Activated B cell treated with CpG ODN at 0.5 μM for 24 hours (primary cell): Measurements from ENCODE around the gene VPS13A. TPM values are rescaled to one million over a fixed set of nuclear protein-coding genes. Genes with fewer than 3 reads are reported as not detected.

Experiments
- ATAC-seq: fragments of 200-7000 bp; cut with Tn5 transposase; one replicate; pipeline ENCODE4 v1.10.0; 2021; ENCODE audit warnings: low read depth, mild to moderate bottlenecking, moderate library complexity
- CTCF ChIA-PET: fragments of 350-600 bp; sonication (Branson Sonifier 250); formaldehyde crosslinking; loops from one replicate; lab custom pipeline; 2021; ENCODE audit warnings: antibody characterized with exemption; lab: Charles Lee
- POLR2A ChIA-PET: fragments of 350-600 bp; sonication (Branson Sonifier 250); formaldehyde crosslinking; loops from one replicate; lab custom pipeline; 2021; ENCODE audit warnings: antibody characterized with exemption; lab: Charles Lee
- DNase-seq: peaks from one replicate; pipeline ENCODE4 v3.0.0; 2022
- H3K27ac Mint-ChIP-seq: one replicate; pipeline ENCODE4 v1.8.0; 2020; ENCODE audit warnings: mixed read lengths
- H3K27me3 Mint-ChIP-seq: one replicate; pipeline ENCODE4 v1.8.0; 2021; ENCODE audit warnings: mixed read lengths
- H3K36me3 Mint-ChIP-seq: one replicate; pipeline ENCODE4 v1.8.0; 2021; ENCODE audit warnings: low read depth, mixed read lengths
- H3K4me1 Mint-ChIP-seq: one replicate; pipeline ENCODE4 v1.8.0; 2021; ENCODE audit warnings: mixed read lengths
- H3K4me3 Mint-ChIP-seq: one replicate; pipeline ENCODE4 v1.8.0; 2020; ENCODE audit warnings: mild to moderate bottlenecking, mixed read lengths
- H3K9me3 Mint-ChIP-seq: one replicate; pipeline ENCODE4 v1.8.0; 2020; ENCODE audit warnings: mixed read lengths
- CTCF ChIP-seq: fragments of 200-600 bp; IDR thresholded peaks from one replicate; pipeline ENCODE4 v1.8.0; 2022; ENCODE audit warnings: antibody characterized with exemption, mild to moderate bottlenecking
- intact Hi-C: fragments of 100-400 bp; cut with micrococcal nuclease; formaldehyde crosslinking; loops from one replicate; pipeline ENCODE4 v1.15.1; 2024
- total RNA-seq: library from RNA; stranded (reverse); gene quantifications from 2 replicates; pipeline ENCODE4 v1.2.3, GENCODE V29; 2022

VPS13A gene
- total RNA-seq, 1 donor from 2014 or later, result 69.8 TPM

GRCh38 chr9:77304543-77304942, 127.2 kb downstream of the VPS13A start:
- Mint-ChIP-seq H3K4me1 (no peaks in the 10 kb centered on the region), H3K4me3 (no peak overlapping the region), H3K9me3 (no peaks in the 10 kb centered on the region), H3K27ac (no peak overlapping the region), H3K27me3 (no peaks in the 10 kb centered on the region), H3K36me3 (peaks cover 24% of the 10 kb centered on the region)
- POLR2A ChIA-PET, result no interaction called here
- TF ChIP-seq CTCF, result no peak
- intact Hi-C loops, result no loop called here
- ATAC-seq (no peak), DNase-seq (no peak)
- CTCF ChIA-PET, result no interaction called here

- Mint-ChIP-seq H3K36me3 (peaks cover 34% of the 10 kb centered on the region), H3K27me3 (no peaks in the 10 kb centered on the region), H3K9me3 (no peaks in the 10 kb centered on the region), H3K4me3 (no peak overlapping the region), H3K4me1 (no peaks in the 10 kb centered on the region), H3K27ac (no peak overlapping the region)
- no peak for DNase-seq
- ChIA-PET CTCF (no interaction called here), POLR2A (no interaction called here)
- no peak for ATAC-seq
- intact Hi-C loops, result no loop called here
- TF ChIP-seq CTCF, result no peak
Observed at GRCh38 chr9:77305622-77306400, 128.5 kb downstream of the VPS13A start.

GRCh38 chr9:77307166-77307565, 129.8 kb downstream of the VPS13A start:
- H3K36me3 Mint-ChIP-seq, result peaks cover 45% of the 10 kb centered on the region
- no peaks in the 10 kb centered on the region for H3K4me1 Mint-ChIP-seq
- no peaks in the 10 kb centered on the region for H3K27me3 Mint-ChIP-seq
- DNase-seq (no peak), ATAC-seq (no peak)
- TF ChIP-seq CTCF, result no peak
- POLR2A ChIA-PET, result no interaction called here
- no peaks in the 10 kb centered on the region for H3K9me3 Mint-ChIP-seq
- intact Hi-C loops, result no loop called here
- no peak overlapping the region for H3K27ac Mint-ChIP-seq
- CTCF ChIA-PET, result no interaction called here
- H3K4me3 Mint-ChIP-seq, result no peak overlapping the region

- peaks cover 46% of the 10 kb centered on the region for H3K36me3 Mint-ChIP-seq
- intact Hi-C loops, result no loop called here
- no peak overlapping the region for H3K4me3 Mint-ChIP-seq
- H3K4me1 Mint-ChIP-seq, result no peaks in the 10 kb centered on the region
- no peak for TF ChIP-seq CTCF
- H3K9me3 Mint-ChIP-seq, result no peaks in the 10 kb centered on the region
- DNase-seq (no peak), ATAC-seq (no peak)
- ChIA-PET CTCF (no interaction called here), POLR2A (interaction anchor here (0.6 kb wide), 1 partner anchor 32 kb away, joined by 5 read pairs; no protein-coding TSS in a partner anchor)
- H3K27me3 Mint-ChIP-seq, result no peaks in the 10 kb centered on the region
- H3K27ac Mint-ChIP-seq, result no peak overlapping the region
Observed at GRCh38 chr9:77316058-77316457, 138.7 kb downstream of the VPS13A start.

GRCh38 chr9:77325058-77325457, 147.7 kb downstream of the VPS13A start:
- Mint-ChIP-seq H3K9me3 (no peaks in the 10 kb centered on the region), H3K27me3 (no peaks in the 10 kb centered on the region), H3K4me3 (no peak overlapping the region), H3K4me1 (no peaks in the 10 kb centered on the region), H3K27ac (no peak overlapping the region), H3K36me3 (peaks cover 60% of the 10 kb centered on the region)
- DNase-seq (no peak), ATAC-seq (no peak)
- no peak for TF ChIP-seq CTCF
- CTCF ChIA-PET, result no interaction called here
- POLR2A ChIA-PET, result no interaction called here
- intact Hi-C loops, result no loop called here
